ENCODE data around the gene PHLPP2.

DNA sequence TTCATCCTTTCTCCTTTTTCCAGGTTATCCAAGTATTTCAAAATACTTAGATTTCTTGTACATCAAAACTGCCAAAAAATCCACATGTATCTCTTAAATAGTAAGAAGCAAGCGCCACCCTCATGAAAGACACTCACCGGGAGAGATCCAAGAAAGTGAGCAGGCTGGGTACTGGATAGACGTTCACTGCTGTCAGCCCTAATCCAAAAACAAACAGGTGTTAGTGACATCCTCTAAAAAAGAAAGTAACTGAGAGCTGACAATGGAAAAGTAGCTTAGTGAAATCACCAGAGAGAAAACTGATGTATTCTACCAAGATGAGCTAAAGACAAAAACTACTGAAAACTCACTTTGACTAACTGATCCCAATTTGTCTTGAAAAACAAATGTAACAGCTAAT, 52.4 kb downstream of the PHLPP2 start:
- TF ChIP-seq, protein P1, sequence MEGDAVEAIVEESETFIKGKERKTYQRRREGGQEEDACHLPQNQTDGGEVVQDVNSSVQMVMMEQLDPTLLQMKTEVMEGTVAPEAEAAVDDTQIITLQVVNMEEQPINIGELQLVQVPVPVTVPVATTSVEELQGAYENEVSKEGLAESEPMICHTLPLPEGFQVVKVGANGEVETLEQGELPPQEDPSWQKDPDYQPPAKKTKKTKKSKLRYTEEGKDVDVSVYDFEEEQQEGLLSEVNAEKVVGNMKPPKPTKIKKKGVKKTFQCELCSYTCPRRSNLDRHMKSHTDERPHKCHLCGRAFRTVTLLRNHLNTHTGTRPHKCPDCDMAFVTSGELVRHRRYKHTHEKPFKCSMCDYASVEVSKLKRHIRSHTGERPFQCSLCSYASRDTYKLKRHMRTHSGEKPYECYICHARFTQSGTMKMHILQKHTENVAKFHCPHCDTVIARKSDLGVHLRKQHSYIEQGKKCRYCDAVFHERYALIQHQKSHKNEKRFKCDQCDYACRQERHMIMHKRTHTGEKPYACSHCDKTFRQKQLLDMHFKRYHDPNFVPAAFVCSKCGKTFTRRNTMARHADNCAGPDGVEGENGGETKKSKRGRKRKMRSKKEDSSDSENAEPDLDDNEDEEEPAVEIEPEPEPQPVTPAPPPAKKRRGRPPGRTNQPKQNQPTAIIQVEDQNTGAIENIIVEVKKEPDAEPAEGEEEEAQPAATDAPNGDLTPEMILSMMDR (IDR thresholded peaks at IDR 0.05) = no peak
- TF ChIP-seq POLR2AphosphoS5 (IDR thresholded peaks at IDR 0.05) (no peak), EP300 (IDR thresholded peaks at IDR 0.05) (no peak), POLR2A (IDR thresholded peaks at IDR 0.05) (no peak)

Measured in gastroesophageal sphincter (tissue), 3 donors.